ENCODE data around the gene DNASE1L3.
A peak's percentile ranks its signal among the peaks of the same experiment; 100 is the strongest.
"Not testable (repeated sequence)": the region's sequence is repeated elsewhere in the genome, so short reads cannot be mapped to it uniquely, and the experiment has no call there.

Gene DNASE1L3

DNA sequence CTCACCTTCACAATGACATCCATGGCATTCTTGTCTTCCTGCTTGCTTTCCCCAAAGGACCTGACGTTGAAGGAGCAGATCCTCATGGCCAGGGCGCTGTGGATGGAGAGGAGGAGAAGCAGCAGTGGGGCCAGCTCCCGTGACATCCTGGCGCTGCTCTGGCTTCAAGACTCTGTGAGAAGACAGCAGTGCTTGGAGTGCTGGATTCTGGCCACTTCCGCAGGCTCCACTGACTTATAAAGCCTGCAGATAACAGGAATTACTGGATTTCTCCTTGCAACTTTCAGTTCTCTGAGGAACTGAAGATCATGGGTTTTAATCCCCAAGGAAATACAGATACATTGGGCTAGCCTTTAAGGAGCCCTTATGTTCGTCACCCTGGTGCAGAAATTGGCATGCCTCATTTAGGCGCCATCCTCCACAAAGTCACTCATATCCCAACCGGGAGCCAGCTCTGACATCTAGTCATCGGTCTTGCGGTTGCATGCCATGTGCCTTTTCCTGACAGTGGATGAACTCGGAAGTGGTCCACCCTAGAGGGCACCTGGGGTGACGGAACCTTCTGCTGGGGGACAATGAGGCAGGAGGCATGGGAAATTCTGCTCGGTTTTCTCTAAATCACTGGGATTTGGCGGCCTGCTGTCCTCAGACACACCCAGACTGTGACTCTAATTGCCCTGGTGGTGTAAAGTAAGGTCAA, at the start of gene DNASE1L3:
TSS of gene DNASE1L3 (minus strand) at position 212 of the 700 bp plus-strand sequence. CDS start at position 146, 66 bp downstream.
- no peaks in the 10 kb centered on the region for H3K36me3 Mint-ChIP-seq (ENCODE audit: low read depth)
- peaks cover 33% of the 10 kb centered on the region for H3K4me1 Mint-ChIP-seq (ENCODE audit: low read depth)
- no peak within 1 kb of the TSS for H3K4me3 Mint-ChIP-seq
- H3K27ac Mint-ChIP-seq, result no peak within 1 kb of the TSS
- H3K27me3 Mint-ChIP-seq, result peaks cover 12% of the 10 kb centered on the region
- no peaks in the 10 kb centered on the region for H3K9me3 Mint-ChIP-seq

DNA sequence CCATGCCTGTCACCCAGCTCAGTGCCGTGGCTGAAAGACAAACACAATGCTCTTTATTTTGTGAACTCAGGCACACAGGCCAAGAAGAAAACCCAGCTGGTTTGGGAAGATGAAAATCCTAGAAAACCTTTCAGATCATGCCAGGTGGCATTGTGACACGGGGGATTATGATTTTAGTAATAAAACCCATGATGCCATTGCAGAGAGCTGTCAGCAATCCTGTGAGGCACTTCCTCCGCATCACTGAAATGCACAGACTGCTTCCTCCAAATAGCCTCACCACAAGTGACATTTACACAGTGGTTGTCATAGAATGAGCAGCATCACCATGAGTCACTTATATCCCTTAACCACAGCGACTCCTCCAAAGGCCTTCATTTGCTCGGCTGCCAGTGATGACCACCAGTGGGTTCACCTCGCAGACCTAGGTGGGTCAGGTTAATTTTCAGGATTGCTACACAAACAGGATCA, 49.5 kb upstream of the DNASE1L3 start:
- Mint-ChIP-seq H3K9me3 (no peaks in the 10 kb centered on the region), H3K36me3 (ENCODE audit: low read depth) (peaks cover 17% of the 10 kb centered on the region)

DNA sequence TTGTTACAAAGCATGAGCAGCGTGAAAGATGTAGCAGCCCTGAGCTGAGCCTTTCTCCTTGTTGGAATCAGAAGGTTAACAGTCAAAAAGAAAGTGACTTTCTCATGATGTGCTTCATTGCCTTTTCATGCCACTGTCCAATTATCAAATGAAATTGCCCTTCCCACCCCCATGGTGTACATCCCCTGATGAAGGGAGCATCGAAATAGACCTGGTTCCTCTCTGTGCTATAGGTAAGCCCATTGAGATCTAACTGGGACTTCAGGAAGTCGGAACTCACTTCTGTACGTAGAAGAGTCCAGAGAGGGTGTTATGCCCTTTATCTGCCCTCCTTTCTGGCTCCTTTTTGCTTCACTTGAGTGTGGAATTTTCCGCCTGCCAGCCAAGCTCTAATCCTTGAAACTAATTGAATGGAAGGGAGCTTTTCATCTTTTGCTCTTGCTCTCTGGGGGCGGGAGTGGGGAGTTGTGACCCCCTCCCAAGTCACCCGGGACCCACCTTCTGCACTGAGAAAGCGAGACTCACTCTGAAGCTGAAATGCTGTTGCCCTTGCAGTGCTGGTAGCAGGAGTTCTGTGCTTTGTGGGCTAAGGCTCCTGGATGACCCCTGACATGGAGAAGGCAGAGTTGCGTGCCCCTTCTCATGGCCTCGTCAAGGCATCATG, 47.8 kb upstream of the DNASE1L3 start:
- H3K9me3 Mint-ChIP-seq, result no peaks in the 10 kb centered on the region
- H3K27ac Mint-ChIP-seq, result peak overlapping the region; percentile 61
- H3K36me3 Mint-ChIP-seq (ENCODE audit: low read depth), result peaks cover 17% of the 10 kb centered on the region

More for the DNA sequence above, 49.5 kb upstream of the DNASE1L3 start:
- peaks cover 33% of the 10 kb centered on the region for H3K4me1 Mint-ChIP-seq (ENCODE audit: low read depth)
- H3K27me3 Mint-ChIP-seq, result no peaks in the 10 kb centered on the region
- H3K4me3 Mint-ChIP-seq, result no peak overlapping the region
- H3K27ac Mint-ChIP-seq, result peak overlapping the region; percentile 14

GRCh38 chr3:58256511-58256910, 45.7 kb upstream of the DNASE1L3 start:
- Mint-ChIP-seq H3K36me3 (ENCODE audit: low read depth) (peaks cover 17% of the 10 kb centered on the region), H3K9me3 (no peaks in the 10 kb centered on the region), H3K4me1 (ENCODE audit: low read depth) (peaks cover 32% of the 10 kb centered on the region), H3K4me3 (no peak overlapping the region), H3K27me3 (no peaks in the 10 kb centered on the region), H3K27ac (no peak overlapping the region)

More for the DNA sequence above, 47.8 kb upstream of the DNASE1L3 start:
- Mint-ChIP-seq H3K27me3 (no peaks in the 10 kb centered on the region), H3K4me3 (no peak overlapping the region), H3K4me1 (ENCODE audit: low read depth) (peaks cover 33% of the 10 kb centered on the region)

DNA sequence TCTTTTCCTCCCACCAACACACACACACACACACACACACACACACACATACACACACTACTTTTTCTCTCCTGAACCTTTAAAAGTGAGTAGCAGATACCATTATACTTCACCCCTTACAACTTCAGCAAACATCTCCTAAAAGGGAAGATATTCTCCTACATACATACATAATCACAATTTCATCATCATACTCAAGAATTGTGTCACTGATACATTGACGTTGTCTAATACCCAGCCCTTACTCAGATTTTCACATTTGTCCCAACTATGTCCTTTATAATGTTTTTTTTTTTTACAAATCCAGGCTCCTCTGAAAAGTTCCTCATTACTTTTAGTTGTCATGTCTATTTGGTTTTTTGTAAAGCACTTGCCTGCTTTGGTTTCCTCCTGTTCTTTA, 45.3 kb upstream of the DNASE1L3 start:
- Mint-ChIP-seq H3K4me1 (ENCODE audit: low read depth) (peaks cover 32% of the 10 kb centered on the region), H3K36me3 (ENCODE audit: low read depth) (peaks cover 17% of the 10 kb centered on the region), H3K9me3 (no peaks in the 10 kb centered on the region), H3K27ac (no peak overlapping the region), H3K27me3 (no peaks in the 10 kb centered on the region), H3K4me3 (no peak overlapping the region)

DNA sequence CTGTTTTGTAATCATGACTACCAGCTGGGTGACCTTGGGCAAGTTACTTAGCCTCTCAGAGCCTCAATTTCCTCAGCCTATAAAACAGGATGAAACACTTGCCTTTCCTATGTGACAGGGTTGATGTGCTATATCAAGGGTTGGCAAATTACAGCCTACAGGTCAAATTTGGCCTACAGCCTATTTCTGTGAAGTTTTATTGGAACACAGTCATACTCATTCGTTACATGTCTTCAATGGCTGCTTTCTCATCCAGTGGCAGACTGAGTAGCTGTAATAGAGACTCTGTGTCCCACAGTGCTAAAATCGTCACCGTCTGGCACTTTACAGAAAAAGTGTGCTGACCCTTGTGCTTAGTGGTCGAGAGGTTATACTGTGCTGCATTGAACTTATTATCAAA, 43.4 kb upstream of the DNASE1L3 start:
- no peaks in the 10 kb centered on the region for H3K9me3 Mint-ChIP-seq
- no peaks in the 10 kb centered on the region for H3K27me3 Mint-ChIP-seq
- H3K27ac Mint-ChIP-seq, result peak overlapping the region; percentile 5
- peaks cover 13% of the 10 kb centered on the region for H3K36me3 Mint-ChIP-seq (ENCODE audit: low read depth)
- H3K4me3 Mint-ChIP-seq, result no peak overlapping the region
- H3K4me1 Mint-ChIP-seq (ENCODE audit: low read depth), result peaks cover 19% of the 10 kb centered on the region

GRCh38 chr3:58251631-58252035, 40.9 kb upstream of the DNASE1L3 start:
- H3K36me3 Mint-ChIP-seq (ENCODE audit: low read depth), result no peaks in the 10 kb centered on the region
- no peaks in the 10 kb centered on the region for H3K9me3 Mint-ChIP-seq
- no peak overlapping the region for H3K27ac Mint-ChIP-seq

DNA sequence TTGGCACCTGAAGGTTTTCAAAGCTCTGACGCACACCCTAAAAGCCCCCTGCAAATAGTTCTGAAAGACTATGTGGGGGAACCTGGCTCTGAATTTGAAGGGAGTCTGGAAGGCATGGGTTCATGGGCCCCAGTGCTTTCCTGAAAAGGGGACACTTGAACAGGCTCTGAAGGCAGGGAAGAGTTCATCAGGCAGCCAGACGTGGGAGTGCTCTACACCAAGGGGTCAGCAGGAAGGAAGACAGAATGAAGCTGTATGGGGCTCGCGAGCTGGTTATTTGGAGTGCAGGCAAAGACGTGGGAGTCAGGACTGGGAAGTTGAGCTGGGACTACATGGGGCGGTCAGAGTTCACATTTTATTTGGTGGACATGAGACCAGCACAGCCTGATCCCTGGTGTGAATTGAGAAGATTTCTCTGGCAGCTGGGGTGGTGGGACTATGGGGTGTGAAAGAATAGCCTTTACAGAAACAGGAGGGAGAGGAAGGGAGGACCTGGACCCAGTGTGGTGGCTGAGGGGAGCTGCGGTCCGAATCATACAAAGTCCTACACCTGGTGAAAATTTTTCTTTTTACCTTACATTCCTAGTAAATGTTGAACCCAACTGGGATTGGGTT, 39.4 kb upstream of the DNASE1L3 start:
- no peak overlapping the region for H3K27ac Mint-ChIP-seq
- peaks cover 10% of the 10 kb centered on the region for H3K4me1 Mint-ChIP-seq (ENCODE audit: low read depth)
- no peaks in the 10 kb centered on the region for H3K27me3 Mint-ChIP-seq
- no peaks in the 10 kb centered on the region for H3K9me3 Mint-ChIP-seq
- H3K4me3 Mint-ChIP-seq, result no peak overlapping the region
- H3K36me3 Mint-ChIP-seq (ENCODE audit: low read depth), result no peaks in the 10 kb centered on the region

More at GRCh38 chr3:58251631-58252035, 40.9 kb upstream of the DNASE1L3 start:
- Mint-ChIP-seq H3K4me1 (ENCODE audit: low read depth) (peaks cover 10% of the 10 kb centered on the region), H3K4me3 (no peak overlapping the region), H3K27me3 (no peaks in the 10 kb centered on the region)

GRCh38 chr3:58249358-58250092, 38.8 kb upstream of the DNASE1L3 start:
- Mint-ChIP-seq H3K4me1 (ENCODE audit: low read depth) (peaks cover 10% of the 10 kb centered on the region), H3K27me3 (no peaks in the 10 kb centered on the region), H3K27ac (no peak overlapping the region), H3K4me3 (no peak overlapping the region), H3K9me3 (no peaks in the 10 kb centered on the region), H3K36me3 (ENCODE audit: low read depth) (no peaks in the 10 kb centered on the region)

DNA sequence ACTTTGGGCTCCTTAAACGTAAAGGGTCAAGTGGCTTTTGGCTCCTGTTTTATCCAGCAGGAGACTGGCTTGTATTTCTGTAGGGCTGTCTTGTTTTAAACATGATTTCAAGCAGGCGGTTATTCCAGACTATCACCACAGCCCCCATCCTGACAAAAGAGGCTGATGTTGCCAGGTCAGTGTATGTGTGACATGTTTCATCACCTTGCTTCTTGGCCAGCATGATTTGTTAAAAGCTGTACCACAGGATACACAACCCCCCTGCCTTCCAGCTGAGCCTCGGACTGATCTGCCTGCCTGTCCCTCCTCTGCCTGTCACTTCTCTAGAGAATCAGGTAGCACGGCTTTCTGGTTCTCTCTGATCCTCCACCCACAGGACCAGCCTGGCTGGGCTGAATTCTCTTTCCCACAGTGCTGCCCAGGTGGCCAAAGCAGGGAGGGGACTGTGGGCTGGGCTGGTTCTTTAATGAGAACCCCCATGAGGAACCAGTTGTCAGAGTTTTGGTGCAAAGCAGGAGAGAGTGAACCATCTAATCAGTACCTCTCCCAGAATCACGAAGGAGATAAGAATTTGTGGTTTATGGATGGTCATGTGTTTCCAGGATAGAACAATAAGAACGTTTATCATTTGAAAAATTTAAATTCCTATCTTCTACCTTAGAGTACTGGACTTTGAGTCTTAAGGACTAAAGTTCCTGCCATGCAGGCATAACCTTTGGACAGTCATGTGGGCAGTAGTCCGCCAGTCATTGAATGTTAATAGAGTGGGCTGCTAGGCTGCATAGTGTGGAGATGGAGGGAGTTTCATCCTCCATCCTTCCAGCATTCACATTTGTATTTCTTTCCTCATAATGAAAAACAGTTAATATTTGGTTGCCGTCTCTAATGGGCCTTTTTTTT, 35.6 kb upstream of the DNASE1L3 start:
- H3K9me3 Mint-ChIP-seq, result no peaks in the 10 kb centered on the region
- H3K27me3 Mint-ChIP-seq, result no peaks in the 10 kb centered on the region
- no peaks in the 10 kb centered on the region for H3K36me3 Mint-ChIP-seq (ENCODE audit: low read depth)
- H3K4me3 Mint-ChIP-seq, result no peak overlapping the region
- peaks cover 5% of the 10 kb centered on the region for H3K4me1 Mint-ChIP-seq (ENCODE audit: low read depth)
- H3K27ac Mint-ChIP-seq, result no peak overlapping the region

- H3K9me3 Mint-ChIP-seq, result no peaks in the 10 kb centered on the region
- H3K27ac Mint-ChIP-seq, result no peak overlapping the region
- H3K27me3 Mint-ChIP-seq, result no peaks in the 10 kb centered on the region
- no peaks in the 10 kb centered on the region for H3K36me3 Mint-ChIP-seq (ENCODE audit: low read depth)
- no peak overlapping the region for H3K4me3 Mint-ChIP-seq
- H3K4me1 Mint-ChIP-seq (ENCODE audit: low read depth), result no peaks in the 10 kb centered on the region
Measured at GRCh38 chr3:58243976-58244585, 33.3 kb upstream of the DNASE1L3 start.

- not testable (repeated sequence) for H3K36me3 Mint-ChIP-seq (ENCODE audit: low read depth); H3K4me1 Mint-ChIP-seq (ENCODE audit: low read depth); H3K9me3 Mint-ChIP-seq; H3K27me3 Mint-ChIP-seq; H3K27ac Mint-ChIP-seq; H3K4me3 Mint-ChIP-seq
Measured at GRCh38 chr3:58242860-58243259, 32.1 kb upstream of the DNASE1L3 start.

GRCh38 chr3:58242340-58242739, 31.6 kb upstream of the DNASE1L3 start:
- H3K4me3 Mint-ChIP-seq, result no peak overlapping the region

More at GRCh38 chr3:58242340-58242739, 31.6 kb upstream of the DNASE1L3 start:
- no peak overlapping the region for H3K27ac Mint-ChIP-seq
- no peaks in the 10 kb centered on the region for H3K36me3 Mint-ChIP-seq (ENCODE audit: low read depth)
- no peaks in the 10 kb centered on the region for H3K9me3 Mint-ChIP-seq
- no peaks in the 10 kb centered on the region for H3K27me3 Mint-ChIP-seq
- peaks cover 6% of the 10 kb centered on the region for H3K4me1 Mint-ChIP-seq (ENCODE audit: low read depth)
